HG02610 (cell line): ENCODE results near the gene CLEC20A.
A peak's percentile ranks its signal among the peaks of the same experiment; 100 is the strongest.
"Not testable (repeated sequence)": the region's sequence is repeated elsewhere in the genome, so short reads cannot be mapped to it uniquely, and the experiment has no call there.

Experiments
- ATAC-seq: cut with Tn5 transposase; IDR thresholded peaks from one replicate; pipeline ENCODE4 v1.9.1; 2021; ENCODE audit warnings: mild to moderate bottlenecking, moderate library complexity; ENCODE audit not compliant: unreplicated experiment

CLEC20A gene

DNA sequence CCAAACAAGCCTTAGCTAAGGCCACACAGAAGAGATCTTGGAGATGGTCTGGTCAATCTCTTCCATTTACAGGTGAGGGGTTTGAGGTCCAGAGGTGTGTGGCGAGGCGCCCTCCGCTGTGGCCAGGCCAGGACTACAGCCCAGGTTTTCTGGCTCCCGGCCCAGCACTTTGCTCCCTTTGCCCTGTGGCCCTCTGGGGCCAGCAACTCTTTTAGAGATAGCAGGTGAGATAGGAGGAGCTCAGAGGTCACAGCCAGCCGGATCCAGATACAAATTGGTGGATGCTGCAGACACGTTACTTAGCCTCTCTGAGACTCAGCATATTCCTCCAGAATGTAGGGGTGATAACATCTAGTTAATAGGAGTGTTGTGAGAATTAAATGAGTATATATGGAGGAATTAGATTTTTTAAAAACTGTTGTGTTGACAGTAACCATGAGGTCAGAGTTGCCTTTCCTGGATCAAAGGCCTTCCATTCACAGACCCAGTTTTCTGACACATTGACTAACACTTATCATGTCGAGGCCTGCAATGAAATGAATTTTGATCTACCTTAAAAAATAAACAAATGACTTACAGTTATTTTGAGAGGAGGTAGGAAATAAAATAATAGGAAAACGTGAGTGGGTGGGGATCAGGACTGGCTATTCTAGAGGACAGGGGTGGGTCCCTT, 32.7 kb upstream of the CLEC20A start:
- no peak for ATAC-seq

DNA sequence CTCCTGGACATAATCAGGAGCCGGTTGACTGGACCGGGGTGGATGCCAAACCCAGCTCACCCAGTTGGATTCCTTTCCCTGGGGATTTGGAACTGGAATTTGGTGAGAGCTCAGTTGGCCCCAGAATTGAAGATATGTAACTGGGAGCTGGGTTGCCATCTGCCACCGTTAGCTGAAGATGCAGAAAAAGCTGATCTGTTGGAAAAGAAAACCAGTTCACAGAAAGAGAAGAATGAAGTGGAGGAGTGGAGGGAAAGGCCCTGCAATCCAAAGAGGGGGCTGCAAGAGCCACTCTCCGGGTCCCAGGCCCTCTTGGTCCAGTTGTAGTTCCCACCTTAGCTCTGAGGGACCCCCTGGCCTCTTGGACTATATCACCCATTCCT, 32.2 kb upstream of the CLEC20A start:
- ATAC-seq: no peak

DNA sequence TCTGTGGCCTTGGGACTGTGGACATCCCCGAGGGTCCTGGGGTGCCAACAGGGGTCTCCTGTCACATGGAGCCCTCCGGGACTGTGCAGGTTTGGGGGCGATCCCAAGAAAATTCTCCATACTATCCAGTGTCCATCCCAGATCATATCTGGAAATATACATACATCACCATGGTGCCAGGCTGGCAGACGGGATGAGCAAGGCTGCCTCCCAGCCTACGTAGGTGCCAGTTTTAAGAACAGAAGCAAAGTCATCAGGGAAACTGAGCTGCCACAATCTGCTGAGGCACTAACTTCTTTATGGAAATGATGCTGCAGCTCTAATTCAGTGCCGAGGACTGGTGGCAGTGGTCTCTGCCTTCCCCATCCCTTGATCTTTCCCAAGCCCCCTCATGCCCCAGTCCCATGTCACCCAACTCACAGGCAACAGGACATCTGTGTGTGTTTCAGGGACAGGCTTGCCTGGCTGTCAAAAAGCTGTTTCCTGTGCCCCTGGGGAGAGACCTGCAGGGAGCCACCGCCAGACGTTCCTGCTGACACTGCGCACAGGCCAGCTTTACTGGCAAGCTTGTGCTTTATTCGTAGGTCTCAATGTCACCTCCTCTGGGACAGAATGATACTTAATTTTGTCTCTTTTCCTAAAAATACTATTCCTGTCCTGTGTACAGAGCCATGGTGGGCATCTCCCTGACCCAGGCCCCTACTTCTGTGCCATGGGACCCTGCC, 31.6 kb upstream of the CLEC20A start:
- no peak for ATAC-seq

DNA sequence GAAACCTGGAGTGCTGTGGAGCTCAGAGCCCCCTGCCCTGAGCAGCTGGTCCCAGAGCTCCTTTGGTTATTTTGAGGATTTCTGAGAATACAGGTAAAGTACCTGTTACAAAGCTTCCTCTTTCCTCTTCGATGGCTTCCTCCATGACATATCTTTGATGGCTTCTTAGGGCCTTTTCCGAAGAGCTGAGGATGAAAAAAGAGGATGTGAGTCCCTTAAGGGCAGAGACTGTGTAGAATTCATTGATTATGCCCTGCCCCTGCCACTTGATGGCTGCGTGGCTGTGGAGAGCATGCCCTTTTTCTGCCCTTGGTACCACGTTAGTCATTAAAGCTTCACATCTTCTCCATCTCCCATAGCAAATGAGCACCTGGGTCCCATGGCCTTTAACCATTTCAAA, 30.4 kb upstream of the CLEC20A start:
- ATAC-seq: no peak

DNA sequence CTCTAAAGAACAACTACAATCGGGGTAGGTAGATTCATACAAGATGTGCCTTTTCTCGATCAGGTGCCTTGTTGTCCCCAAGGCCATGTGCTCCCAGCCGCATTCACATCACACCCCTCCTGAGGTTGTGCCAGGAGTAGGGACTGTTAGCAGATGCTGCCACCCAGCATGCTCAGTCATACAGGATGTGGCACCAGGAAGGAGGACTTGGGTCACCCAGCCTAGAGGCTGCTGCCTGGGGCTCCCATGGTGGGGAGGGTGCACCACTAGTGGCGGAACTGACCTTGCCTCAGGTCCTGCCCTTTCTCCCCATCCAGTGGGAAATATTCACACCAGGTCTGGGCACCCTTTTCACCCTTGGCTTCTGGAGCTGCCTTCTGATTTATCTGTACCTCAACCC, 24.5 kb upstream of the CLEC20A start:
- no peak for ATAC-seq

DNA sequence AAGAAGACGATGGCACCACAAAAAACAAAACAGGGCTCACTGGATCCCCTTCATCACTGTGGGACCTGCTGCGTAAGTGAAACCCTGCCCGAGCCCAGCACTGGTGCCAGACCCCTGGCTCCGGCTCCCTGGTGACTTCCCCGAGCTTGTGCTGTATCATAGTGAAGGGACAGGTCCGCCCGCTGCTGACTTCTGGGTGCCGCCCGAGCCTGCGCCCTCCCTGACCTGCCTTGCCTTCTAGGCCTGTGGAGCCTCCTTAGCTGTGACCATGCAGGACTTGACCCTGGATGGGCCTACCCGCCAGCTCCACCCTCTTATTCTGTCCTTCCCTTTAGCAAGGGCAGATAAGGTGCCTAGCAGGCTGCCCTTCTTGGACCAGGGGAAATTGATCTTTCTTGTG, 24.0 kb upstream of the CLEC20A start:
- ATAC-seq: no peak

DNA sequence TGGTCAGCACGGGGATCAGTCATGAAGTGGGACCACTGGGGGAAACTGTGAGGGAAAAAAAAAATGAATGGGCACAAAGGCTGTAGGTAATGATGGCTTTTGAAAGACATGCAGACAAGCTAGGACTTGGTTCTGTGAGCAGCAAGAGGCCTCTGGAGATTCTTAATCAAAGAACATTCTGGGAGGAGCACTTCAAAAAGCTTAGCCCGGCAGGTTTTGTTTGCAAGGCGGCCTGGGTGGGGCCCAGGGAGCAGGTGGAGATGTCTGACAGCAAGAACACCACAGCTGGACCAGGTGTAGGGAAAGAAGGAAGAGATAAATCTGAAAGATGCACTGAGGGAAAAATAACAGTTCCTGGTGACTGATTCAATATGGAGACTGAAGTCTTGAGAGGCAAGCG, 22.1 kb upstream of the CLEC20A start:
- no peak for ATAC-seq

DNA sequence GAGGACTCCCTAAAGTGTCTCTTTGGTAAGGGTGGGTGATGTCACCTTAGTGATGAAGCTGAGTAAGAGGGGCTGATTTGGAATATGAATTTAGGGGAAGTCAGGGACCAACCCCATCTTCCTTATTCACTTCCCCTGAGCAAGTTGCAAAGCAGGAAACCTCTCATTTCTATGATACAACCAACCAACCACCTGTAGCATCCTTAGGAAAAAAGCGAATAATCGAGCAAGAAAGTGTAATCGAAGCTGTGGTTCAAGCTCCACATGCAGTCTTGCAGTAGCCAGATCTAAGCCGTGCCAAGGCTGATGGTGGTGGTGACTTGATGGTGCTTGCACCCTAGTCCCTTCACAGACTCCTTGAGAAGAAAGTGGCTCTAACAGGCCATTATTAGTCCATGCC, 19.3 kb upstream of the CLEC20A start:
- ATAC-seq: no peak

DNA sequence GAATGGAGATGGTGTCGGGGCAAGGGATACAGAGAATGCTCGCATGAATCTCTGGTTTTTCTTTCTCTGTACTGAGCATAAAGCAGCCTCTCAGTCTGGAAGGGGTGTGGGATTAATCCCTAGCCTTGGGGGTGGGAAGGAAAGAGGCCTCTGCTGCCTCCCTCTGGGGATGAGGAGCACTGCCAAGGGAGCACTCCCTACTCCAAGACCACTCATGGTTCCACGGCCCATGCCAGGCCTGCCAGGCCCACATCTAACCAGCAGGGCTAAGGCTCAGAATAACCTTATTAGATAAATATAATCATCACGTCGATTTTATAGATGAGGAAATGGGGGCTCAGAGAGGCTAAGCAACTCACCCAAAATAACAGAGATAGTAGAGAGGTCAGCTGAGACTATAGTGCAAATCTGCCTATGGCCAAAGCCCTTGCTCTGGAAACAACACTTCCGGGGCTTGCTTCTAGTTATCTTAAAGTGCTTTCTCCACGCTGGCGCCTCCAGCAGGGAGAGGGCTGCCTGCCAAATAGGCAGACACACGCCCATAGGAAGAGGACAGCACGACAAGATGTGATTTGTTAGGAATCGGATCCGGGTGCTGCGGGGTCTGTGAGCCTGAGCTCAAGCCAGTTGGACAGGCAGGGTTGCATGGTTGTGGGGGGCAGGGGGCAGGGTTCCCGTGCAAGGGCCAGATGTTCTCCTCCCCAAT, 16.7 kb upstream of the CLEC20A start:
- no peak for ATAC-seq

DNA sequence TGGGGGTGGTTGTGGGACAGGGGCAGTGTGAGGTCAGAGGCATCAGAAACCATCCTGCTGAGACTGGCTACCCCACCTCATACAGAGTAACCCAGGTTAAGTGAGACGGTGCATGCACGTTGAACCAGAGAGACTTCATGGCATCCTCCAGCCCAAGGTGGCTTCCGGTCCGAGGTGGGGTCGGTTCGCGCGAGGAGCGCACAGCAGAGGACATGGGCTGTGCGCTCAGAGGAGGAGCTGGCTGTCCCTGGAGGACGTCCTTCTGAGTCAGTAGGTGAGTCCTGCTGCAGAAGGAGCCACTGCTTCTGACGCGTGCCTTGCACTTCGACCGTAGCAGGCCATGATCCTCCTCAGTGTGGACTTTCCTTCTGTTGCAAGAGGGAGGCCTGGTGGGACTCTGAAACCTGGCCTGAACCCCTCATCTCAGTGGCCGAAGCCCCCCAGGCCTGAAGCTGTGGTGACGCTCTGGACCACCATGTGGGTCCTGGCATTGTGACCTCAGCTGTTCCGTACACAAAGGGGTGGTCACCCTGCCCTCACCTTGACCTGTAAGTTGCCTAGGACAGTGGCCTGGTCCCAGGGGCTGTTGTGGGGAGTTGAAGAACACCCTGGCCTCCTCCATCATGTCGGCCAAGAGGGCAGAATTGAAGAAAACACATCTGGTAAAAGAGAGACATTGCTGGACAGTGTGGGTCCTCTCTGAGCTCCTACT, 16.0 kb upstream of the CLEC20A start, which contains the start of gene TEX35:
TEX35 (plus strand) TSS at position 544 of the 712 bp plus-strand sequence; CDS start at position 624, 80 bp downstream.
- ATAC-seq: no peak

DNA sequence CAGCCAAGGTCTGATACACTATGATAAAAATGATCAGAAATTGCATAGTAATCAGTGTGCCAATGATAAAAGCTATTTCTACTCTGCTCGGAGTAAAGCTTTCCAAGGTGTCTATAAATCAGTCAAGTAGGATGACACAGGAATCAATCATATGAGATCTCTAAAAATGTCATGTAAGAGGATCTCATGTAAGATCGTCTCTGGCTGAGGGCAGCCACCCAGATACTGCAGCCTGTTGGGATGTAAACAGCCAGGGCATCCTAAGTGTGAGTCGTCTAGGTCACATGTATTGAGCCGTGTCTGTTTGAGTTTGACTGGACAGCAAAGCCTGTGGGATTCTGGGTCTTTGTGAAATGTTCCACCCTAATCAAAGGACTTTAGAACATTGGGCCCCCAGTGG, 13.4 kb upstream of the CLEC20A start:
- no peak for ATAC-seq

DNA sequence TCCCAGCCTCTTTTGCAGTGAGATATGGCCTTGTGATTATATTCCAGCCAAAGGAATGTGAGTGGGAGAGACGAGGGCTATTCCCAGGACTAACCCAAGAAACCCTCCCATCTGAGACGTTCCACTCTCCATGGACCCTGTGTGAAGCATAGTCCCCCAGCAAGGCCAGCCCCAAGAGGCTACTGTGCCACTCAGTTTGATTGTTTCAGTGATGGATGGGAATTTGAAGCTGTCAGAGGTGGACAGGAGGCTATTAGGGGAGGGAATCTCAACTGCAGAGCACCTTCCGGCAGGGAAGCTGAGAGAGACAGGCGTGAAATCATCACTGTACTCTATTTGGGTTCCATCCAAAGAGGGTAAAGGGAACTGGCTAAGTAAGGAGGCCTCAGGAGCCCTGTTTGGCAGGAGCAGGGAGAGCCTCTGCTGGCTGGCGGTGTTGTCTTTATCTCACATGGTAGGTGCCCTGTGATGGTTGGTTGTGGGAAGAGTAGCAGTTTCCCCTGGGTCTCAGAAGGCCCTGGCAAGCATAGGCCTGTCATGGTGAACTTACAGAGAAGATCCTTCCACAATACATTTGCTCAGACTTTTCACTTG, 12.7 kb upstream of the CLEC20A start:
- no peak for ATAC-seq

DNA sequence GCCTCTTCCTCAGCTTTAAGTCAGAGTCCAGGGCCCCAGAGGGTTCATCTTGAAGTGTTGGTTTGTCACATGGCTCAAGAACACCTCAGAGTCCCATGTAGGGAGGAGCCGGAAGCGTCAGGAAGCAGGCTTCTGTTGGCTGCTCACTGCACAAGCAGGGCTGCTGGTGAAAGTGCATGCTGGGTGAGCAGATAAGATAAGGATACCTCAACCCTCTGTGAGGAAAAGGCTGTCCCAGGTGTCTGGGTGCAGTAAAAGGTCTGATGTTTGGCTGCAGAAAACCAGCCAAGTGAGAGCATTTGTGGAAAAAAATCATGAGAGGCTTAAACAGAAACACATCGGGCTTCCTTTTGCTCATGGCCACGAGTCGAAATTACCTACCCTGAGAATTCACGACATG, 9.9 kb upstream of the CLEC20A start:
- ATAC-seq: no peak

DNA sequence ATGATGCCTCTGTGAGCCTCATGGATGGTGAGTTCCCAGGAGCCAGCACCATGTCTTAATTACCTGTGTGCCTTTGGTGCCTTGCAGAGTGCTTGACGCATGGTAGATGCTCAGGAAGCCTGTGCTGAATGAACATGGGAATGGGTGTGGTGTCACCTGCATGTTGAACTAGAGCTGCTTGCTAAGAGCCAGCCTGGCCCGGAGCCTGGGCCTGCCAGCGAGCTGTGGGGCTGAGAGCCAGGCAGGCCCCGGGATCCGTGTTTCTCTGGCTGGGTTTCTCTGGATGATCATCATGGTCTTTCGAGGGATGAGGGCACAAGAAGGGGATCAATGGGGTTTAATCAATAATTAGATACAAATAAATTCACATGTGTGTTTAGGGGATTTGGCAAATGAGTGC, 9.4 kb upstream of the CLEC20A start:
- no peak for ATAC-seq

DNA sequence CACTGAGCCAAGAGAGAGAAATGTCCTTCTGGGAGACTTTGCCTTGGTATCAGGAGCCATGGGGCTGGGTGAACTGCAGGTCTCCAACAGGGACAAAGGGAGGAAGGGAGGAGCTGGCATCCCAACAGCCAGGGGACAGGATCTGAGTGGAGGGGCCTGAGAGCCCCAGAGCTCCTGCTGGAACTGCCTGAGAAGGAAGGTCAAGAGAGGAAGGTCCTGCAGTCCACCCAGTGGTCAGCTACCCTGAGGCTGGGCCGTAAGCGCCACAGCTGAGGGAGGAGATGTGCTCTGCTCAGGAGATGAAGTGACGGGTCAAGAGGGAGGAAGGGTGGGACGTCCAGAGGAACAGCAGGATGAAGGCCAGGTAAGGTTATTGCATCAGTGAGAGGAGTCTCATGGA, 7.5 kb upstream of the CLEC20A start:
- no peak for ATAC-seq

DNA sequence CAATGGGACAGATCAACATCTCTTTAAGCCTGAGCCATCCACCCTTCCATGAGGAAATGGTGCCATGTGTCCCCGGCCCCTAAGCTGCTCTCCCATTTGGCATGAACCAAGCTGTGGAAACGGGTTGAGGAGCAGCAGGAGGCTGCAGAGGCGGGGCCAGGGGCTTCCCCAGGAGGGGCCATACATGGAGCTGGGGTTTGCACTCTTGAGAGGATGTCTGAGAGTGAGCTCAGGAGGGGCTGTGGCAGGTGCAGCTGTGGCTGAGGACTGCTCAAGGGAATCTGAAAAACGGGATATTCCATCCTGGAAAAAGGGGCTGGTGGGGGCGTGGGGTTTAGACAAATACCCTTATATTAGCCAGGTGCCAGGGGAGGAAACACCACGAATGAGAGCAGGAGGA, 7.1 kb upstream of the CLEC20A start:
- no peak for ATAC-seq

DNA sequence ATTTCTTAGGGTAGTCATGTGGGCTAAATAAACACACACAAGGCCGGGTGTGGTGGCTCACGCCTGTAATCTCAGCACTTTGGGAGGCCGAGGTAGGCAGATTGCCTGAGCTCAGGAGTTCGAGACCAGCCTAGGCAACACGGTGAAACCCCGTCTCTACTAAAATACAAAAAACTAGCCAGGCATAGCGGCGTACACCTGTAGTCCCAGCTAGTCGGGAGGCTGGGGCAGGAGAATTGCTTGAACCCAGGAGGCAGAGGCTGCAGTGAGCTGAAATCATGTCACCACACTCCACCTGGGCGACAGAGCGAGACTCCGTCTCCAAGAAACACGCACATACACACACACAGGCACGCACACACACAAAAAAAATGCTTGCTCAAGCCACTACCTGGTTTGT, 6.6 kb upstream of the CLEC20A start:
- ATAC-seq: not testable (repeated sequence)

DNA sequence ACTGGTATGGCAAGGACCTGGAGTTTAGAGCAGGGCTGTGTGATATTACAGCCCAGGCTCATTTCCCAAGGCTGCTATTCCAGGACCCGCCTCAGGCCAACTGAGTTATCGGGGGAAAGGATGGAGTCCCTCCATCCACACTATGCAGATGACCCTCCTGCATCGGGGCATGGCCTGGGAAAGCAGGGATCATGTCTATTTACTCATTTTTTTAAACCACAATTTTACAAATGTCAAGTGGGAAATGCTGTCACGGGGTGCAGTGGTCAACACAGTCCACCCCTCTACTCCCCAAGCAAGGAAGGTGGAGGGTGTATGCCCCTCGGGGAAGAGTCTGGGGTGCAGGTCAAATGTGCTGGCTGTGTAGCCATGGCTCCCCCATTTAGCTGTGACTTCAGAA, 6.1 kb upstream of the CLEC20A start:
- ATAC-seq: no peak

DNA sequence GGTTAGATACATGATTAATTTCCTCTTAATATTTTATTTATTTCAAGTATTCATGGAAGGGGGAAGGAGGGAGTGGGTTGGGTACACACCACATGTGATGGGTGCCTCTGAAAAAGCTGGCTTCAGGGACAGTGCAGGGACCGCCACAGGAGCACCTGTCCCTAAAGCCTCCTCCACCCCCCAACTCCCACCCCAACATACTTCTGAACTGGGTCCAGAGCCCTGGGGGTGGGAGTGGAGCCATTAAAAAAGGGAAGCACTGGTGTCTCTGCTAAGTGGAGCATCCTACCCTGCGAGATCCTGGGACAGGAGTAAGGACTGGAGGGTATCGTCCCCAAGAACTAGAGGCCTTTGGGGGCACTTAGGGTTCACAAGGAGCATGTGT, 5.6 kb upstream of the CLEC20A start:
- no peak for ATAC-seq

DNA sequence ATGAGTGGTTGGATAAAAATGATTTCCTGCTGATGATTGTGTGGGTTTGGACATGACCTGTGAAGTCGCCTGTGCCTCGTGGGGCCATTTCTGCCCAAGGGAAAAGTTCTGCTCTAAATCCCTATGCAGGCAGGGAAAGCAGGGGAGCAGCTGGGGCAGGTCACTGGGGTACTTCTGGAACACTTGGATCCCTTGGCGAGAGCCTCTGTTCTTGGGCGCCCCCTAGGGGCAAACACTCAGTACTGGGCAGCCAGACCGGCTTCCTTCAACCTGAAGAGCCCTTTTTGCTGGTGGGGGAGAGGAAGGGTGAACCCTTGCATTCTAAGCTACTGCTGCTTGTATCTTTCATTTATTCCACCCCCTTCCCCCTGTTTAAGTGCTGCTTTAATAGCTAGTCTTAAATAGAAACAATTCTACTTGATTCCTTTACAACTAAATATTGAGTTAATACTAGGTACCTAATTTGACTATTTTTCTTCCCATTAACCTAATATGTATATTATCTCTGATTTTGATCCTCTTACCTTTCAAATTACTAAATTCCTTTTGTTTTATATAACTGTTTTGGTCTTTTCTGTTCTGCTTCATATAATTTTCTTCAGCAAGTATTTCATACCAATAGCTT, 5.1 kb upstream of the CLEC20A start:
- ATAC-seq: peak; percentile 82
